SU-DHL-6 (cell line): ENCODE data around the gene SERINC5.
A peak's percentile ranks its signal among the peaks of the same experiment; 100 is the strongest.

Experiments used
- H2AFZ ChIP-seq: fragments of 200-600 bp; sonication (generic); 2 replicates; pipeline ENCODE4 v1.6.1; 2014; ENCODE audit warnings: low read depth, mild to moderate bottlenecking, moderate library complexity, mixed read lengths, antibody characterized with exemption, low read length; ENCODE audit not compliant: severe bottlenecking
- H3F3A ChIP-seq: fragments of 200-600 bp; shearing (Covaris generic); 2 replicates; pipeline ENCODE4 v1.6.0; 2016; ENCODE audit warnings: antibody characterized with exemption, mild to moderate bottlenecking; ENCODE audit not compliant: insufficient read depth
- H3K27ac ChIP-seq: fragments of 200-600 bp; sonication (generic); 2 replicates; pipeline ENCODE4 v1.5.1; 2016; ENCODE audit warnings: low read depth, mild to moderate bottlenecking, low read length, moderate library complexity, mixed read lengths
- H3K27me3 ChIP-seq: fragments of 200-600 bp; sonication (generic), shearing (Covaris generic); 2 replicates; pipeline ENCODE4 v1.6.0; 2014; ENCODE audit warnings: mild to moderate bottlenecking, low read length
- H3K36me3 ChIP-seq: fragments of 200-600 bp; sonication (generic); 2 replicates; pipeline ENCODE4 v1.6.1; 2014; ENCODE audit warnings: mild to moderate bottlenecking, low read length, mixed read lengths
- H3K4me2 ChIP-seq: fragments of 300-600, 200-600 bp; shearing (Covaris generic), sonication (generic); 2 replicates; pipeline ENCODE4 v1.6.0; 2014; ENCODE audit warnings: low read length, low read depth, mild to moderate bottlenecking; ENCODE audit not compliant: poor library complexity, severe bottlenecking
- H3K4me3 ChIP-seq: fragments of 200-600 bp; sonication (generic); 2 replicates; pipeline ENCODE4 v1.5.1; 2014; ENCODE audit warnings: antibody characterized with exemption, low read length, mild to moderate bottlenecking, mixed read lengths; ENCODE audit not compliant: insufficient read depth, poor library complexity, severe bottlenecking
- H3K79me2 ChIP-seq: fragments of 200-600 bp; sonication (generic); 2 replicates; pipeline ENCODE4 v1.6.1; 2014; ENCODE audit warnings: mild to moderate bottlenecking, low read length, moderate library complexity; ENCODE audit not compliant: insufficient read depth
- H3K9ac ChIP-seq: fragments of 200-600 bp; sonication (generic); 2 replicates; pipeline ENCODE4 v1.7.0; 2014; ENCODE audit warnings: mild to moderate bottlenecking, low read length
- H3K9me2 ChIP-seq: fragments of 200-600 bp; sonication (generic); replicated peaks from 2 replicates; pipeline ENCODE4 v1.6.1; 2014; ENCODE audit warnings: low read length; ENCODE audit not compliant: insufficient read depth
- H3K9me3 ChIP-seq: fragments of 200-600 bp; sonication (generic); 2 replicates; pipeline ENCODE4 v1.6.1; 2014; ENCODE audit warnings: low read length, mixed read lengths; ENCODE audit not compliant: insufficient read depth
- H4K20me1 ChIP-seq: fragments of 200-600 bp; sonication (generic); 2 replicates; pipeline ENCODE4 v1.6.1; 2014; ENCODE audit warnings: low read depth, mild to moderate bottlenecking, antibody characterized with exemption, low read length, moderate library complexity, mixed read lengths
- CTCF ChIP-seq: fragments of 200-600 bp; sonication (generic); IDR thresholded peaks from one replicate; pipeline ENCODE4 v1.5.1; 2017; ENCODE audit warnings: antibody characterized with exemption, mild to moderate bottlenecking, low read length, moderate library complexity; ENCODE audit not compliant: insufficient read depth, poor library complexity, severe bottlenecking
- EZH2phosphoT487 ChIP-seq: fragments of 200-600 bp; sonication (generic), shearing (Covaris generic); conservative IDR thresholded peaks from 2 replicates; pipeline ENCODE4 v1.6.1; 2018; ENCODE audit warnings: mild to moderate bottlenecking, antibody characterized with exemption, low read length, moderate library complexity, mixed read lengths

The SERINC5 gene

DNA sequence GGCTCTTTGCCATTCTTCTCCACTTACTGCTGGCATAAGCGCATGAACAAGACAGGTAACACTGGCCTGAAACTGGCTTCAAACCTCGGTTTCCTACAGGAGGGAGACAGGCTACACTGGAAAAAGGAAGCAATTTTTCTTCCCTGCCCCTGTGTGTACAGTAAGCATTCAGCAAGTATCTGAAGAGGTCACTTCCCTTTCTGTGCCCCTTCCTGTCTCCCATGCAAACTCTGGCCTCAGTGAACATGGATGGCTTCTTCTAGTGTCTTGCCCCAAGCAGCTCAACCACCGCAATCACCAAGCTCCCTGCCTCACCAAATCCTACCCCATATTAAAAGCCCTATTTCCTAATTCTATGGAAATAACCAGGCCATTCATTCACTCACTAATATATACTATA lies 42.4 kb downstream of the SERINC5 start:
- Histone ChIP-seq H3K9me2 (no peaks in the 10 kb centered on the region), H3K4me2 (peak overlapping the region; percentile 46), H3K36me3 (0 out of 2 replicates have a peak, but pooled peaks cover 12% of the 10 kb centered on the region), H3K9ac (peak overlapping the region; percentile 9), H3K79me2 (peaks cover 99% of the 10 kb centered on the region), H3F3A (0 out of 2 replicates have a peak, but pooled peaks cover 8% of the 10 kb centered on the region), H3K27ac (peak overlapping the region; percentile 37; the same call in 1 of the 2 replicates), H4K20me1 (peaks cover 5% of the 10 kb centered on the region; the same call in 1 of the 2 replicates), H3K4me3 (no peak overlapping the region), H2AFZ (no peak overlapping the region), H3K9me3 (no peaks in the 10 kb centered on the region), H3K27me3 (no peaks in the 10 kb centered on the region)
- TF ChIP-seq EZH2phosphoT487, result no peak
- no peak for TF ChIP-seq CTCF

- no peaks in the 10 kb centered on the region for H3K9me2 ChIP-seq
- H3K4me3 ChIP-seq, result no peak overlapping the region
- H3K27me3 ChIP-seq, result no peaks in the 10 kb centered on the region
- H2AFZ ChIP-seq, result no peak overlapping the region
- H3K9me3 ChIP-seq, result no peaks in the 10 kb centered on the region
- H3K36me3 ChIP-seq, result peaks cover 21% of the 10 kb centered on the region; the same call in 1 of the 2 replicates
- H3K79me2 ChIP-seq, result peaks cover 99% of the 10 kb centered on the region
- TF ChIP-seq EZH2phosphoT487 (no peak), CTCF (no peak)
- H3K4me2 ChIP-seq, result peak overlapping the region; percentile 13
- H4K20me1 ChIP-seq, result peaks cover 9% of the 10 kb centered on the region; the same call in 1 of the 2 replicates
- peak overlapping the region; percentile 25 for H3K27ac ChIP-seq
- peaks cover 6% of the 10 kb centered on the region; the same call in 1 of the 2 replicates for H3F3A ChIP-seq
- H3K9ac ChIP-seq, result no peak overlapping the region; the same call in 1 of the 2 replicates
Measured at GRCh38 chr5:80212171-80212667, 43.6 kb downstream of the SERINC5 start.

DNA sequence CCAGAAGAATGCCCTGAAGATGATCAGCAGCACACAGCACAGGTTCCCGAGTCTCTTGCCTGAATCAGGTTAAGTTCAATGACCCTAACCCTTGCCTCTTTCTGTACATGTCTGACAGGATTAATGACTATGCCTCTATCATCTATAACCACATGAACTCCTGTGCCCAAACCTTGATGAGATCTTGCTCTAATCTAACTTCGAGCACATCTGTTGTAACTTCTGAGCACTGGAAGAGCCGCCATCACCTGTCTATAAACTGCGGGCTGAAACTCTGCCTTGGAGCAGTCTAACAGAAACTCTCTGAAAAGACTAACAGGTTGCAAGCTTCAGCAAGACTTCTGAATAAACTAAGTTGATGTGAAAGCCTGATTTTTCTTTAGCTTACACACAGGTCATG lies 44.5 kb downstream of the SERINC5 start:
- H3K27ac ChIP-seq, result peak overlapping the region; percentile 25; the same call in 1 of the 2 replicates
- no peak overlapping the region for H2AFZ ChIP-seq
- TF ChIP-seq EZH2phosphoT487 (no peak), CTCF (no peak)
- H4K20me1 ChIP-seq, result peaks cover 9% of the 10 kb centered on the region; the same call in 1 of the 2 replicates
- H3K9me3 ChIP-seq, result no peaks in the 10 kb centered on the region
- H3F3A ChIP-seq, result peaks cover 7% of the 10 kb centered on the region; the same call in 1 of the 2 replicates
- H3K36me3 ChIP-seq, result peaks cover 23% of the 10 kb centered on the region; the same call in 1 of the 2 replicates
- peaks cover 100% of the 10 kb centered on the region for H3K79me2 ChIP-seq
- H3K4me3 ChIP-seq, result no peak overlapping the region
- peak overlapping the region; percentile 13 for H3K4me2 ChIP-seq
- H3K9ac ChIP-seq, result no peak overlapping the region
- no peaks in the 10 kb centered on the region for H3K9me2 ChIP-seq
- H3K27me3 ChIP-seq, result no peaks in the 10 kb centered on the region
